Neutrophil (primary cell): Measurements from ENCODE around the gene FGF18.

Experiments
- H3K27ac ChIP-seq: fragments of 200-600 bp; sonication (generic); 2 replicates; pipeline ENCODE4 v1.5.1; 2016; ENCODE audit warnings: mild to moderate bottlenecking, moderate library complexity
- H3K27me3 ChIP-seq: fragments of 200-600 bp; sonication (generic); 2 replicates; pipeline ENCODE4 v1.6.0; 2016; ENCODE audit warnings: mild to moderate bottlenecking
- H3K36me3 ChIP-seq: fragments of 200-600 bp; sonication (generic); 2 replicates; pipeline ENCODE4 v1.5.1; 2017
- H3K4me1 ChIP-seq, 2 experiments: fragments of 200-600 bp in 1 of 2; sonication (generic) in 1 of 2; 1 replicate in 1 of 2; 2 replicates in 1 of 2; pipeline versions ENCODE4 v1.5.1 to v1.6.1; 2013 to 2016; ENCODE audit warnings: low read depth in 1 of 2, low read length in 1 of 2, mild to moderate bottlenecking in 1 of 2, moderate library complexity in 1 of 2; ENCODE audit not compliant: control insufficient read depth in 1 of 2, insufficient read depth in 1 of 2
- H3K4me3 ChIP-seq, 2 experiments: fragments of 200-600 bp in 1 of 2; sonication (generic) in 1 of 2; 1 replicate in 1 of 2; 2 replicates in 1 of 2; pipeline ENCODE4 v1.5.1; 2013 to 2016; ENCODE audit warnings: low read depth in 1 of 2, low read length in 1 of 2, mild to moderate bottlenecking in 1 of 2, moderate library complexity in 1 of 2
- H3K9me3 ChIP-seq: fragments of 200-600 bp; sonication (generic); 2 replicates; pipeline ENCODE4 v1.5.1; 2016
- TF ChIP-seq, protein P1 (sequence below): fragments of 200-600 bp; sonication (generic); IDR thresholded peaks from 2 replicates; pipeline ENCODE4 v1.5.1; 2016; ENCODE audit warnings: antibody characterized with exemption

Gene FGF18

DNA sequence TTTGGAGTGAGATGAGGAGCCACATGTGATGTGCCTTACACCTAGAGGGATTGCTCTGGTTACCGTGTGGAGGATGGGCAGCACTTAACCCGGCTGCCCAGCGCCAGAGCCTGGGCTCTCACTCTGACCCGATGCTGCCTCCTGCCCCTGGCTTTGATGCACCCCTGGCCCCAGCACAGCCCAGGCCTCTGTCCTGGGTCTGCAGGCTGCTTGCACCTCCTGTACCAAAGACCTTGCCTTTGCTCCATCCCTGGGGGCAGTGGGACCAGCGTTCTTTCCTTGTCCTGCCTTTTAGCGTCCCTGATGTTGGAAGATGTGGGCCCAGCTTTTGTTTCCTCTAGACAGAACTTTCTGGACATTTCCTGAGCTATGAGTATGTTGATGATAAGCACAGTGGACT is 40.4 kb downstream of the FGF18 start:
- H3K4me3 ChIP-seq, result no peak overlapping the region
- H3K4me1 ChIP-seq, result no peaks in the 10 kb centered on the region
- no peak overlapping the region for H3K27ac ChIP-seq
- H3K27me3 ChIP-seq, result peaks cover 40% of the 10 kb centered on the region
- no peaks in the 10 kb centered on the region for H3K36me3 ChIP-seq
- no peaks in the 10 kb centered on the region for H3K9me3 ChIP-seq
- TF ChIP-seq, protein P1, sequence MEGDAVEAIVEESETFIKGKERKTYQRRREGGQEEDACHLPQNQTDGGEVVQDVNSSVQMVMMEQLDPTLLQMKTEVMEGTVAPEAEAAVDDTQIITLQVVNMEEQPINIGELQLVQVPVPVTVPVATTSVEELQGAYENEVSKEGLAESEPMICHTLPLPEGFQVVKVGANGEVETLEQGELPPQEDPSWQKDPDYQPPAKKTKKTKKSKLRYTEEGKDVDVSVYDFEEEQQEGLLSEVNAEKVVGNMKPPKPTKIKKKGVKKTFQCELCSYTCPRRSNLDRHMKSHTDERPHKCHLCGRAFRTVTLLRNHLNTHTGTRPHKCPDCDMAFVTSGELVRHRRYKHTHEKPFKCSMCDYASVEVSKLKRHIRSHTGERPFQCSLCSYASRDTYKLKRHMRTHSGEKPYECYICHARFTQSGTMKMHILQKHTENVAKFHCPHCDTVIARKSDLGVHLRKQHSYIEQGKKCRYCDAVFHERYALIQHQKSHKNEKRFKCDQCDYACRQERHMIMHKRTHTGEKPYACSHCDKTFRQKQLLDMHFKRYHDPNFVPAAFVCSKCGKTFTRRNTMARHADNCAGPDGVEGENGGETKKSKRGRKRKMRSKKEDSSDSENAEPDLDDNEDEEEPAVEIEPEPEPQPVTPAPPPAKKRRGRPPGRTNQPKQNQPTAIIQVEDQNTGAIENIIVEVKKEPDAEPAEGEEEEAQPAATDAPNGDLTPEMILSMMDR, result no peak

DNA sequence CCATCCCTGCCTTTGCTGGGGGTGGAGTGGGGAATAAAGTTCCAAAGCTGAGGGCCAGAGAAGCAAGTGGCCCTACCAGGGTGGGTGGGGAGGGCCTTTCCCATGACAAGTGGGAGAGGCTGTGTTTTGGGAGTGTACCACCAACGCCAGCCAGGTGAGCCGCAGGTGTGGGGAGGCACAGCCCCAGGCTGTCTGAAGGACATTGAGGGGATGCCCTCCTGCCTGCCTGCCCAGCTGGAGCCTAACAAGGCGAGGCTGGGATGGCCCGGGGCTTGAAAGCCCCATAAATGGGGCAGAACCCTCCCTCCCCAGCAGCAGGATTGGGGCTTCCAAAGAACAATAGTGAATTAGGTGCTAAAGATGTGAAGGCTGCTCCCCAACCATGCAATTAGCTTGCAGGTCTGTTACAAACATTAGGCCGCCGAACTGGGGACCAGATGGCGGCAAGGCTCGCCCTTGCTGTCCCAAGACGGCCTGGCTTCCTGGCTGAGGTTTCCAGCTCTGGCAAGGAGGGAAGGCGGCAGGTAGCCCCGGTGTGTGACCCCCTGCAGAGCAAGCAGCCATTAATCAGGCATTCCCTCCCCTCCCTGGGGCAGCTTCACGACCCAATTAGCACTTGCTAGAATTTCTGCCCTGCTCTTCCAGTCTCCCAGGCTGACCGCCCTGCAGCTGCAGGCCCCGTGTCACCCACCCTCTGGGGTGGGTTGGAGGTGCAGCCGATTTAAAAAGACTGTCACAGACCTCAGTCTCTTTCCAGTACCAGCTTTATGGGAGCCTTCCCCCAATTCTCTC is 42.9 kb downstream of the FGF18 start:
- no peaks in the 10 kb centered on the region for H3K36me3 ChIP-seq
- TF ChIP-seq, protein P1, result no peak
- H3K4me1 ChIP-seq, result no peaks in the 10 kb centered on the region
- no peak overlapping the region for H3K27ac ChIP-seq
- no peak overlapping the region for H3K4me3 ChIP-seq
- H3K9me3 ChIP-seq, result no peaks in the 10 kb centered on the region
- H3K27me3 ChIP-seq, result peaks cover 31% of the 10 kb centered on the region

DNA sequence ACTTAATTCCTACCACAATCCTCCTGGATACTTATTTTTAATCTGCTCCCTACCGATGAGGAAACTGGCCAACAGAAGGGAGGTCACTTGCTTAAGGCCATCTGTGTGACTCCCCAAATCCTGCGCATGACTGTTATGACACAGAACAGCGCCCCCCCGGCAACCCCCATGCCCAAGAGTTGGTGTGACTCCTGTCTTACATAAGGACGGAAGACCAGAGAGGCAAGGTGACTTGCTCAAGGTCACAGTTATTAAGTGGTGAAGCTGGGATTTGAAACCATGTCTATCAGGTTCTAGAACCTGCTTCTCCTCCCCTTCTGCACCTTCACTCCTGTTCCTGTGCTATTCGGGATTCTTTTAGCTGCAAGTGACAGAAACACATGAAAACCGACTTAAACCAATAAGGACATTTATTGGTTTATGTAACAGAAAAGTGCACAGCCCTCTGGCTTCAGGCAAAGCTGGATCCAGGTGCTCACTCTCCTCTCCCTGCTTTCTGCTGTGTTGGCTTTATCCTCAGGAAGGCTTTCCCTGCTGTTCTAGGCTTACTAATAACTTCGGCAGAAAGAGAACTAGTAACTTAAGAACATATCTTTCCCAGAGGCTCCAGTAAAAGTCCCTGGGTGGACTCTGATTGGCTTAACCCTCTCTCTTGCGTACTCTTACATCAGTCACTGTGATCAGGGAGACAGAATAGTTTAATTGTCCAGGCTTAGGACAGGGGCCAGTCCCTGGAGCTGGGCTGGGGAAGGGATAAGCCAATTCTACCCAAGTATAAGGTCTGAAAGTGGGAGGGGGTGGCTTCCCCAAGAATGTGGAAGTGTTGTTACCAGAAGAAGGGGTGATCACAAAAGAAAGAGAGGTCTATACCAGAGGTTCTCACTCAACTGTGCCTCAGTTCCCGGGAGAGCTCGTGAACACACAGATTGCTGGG is 43.7 kb downstream of the FGF18 start:
- no peaks in the 10 kb centered on the region for H3K36me3 ChIP-seq
- H3K9me3 ChIP-seq, result no peaks in the 10 kb centered on the region
- H3K4me1 ChIP-seq, result no peaks in the 10 kb centered on the region
- peaks cover 27% of the 10 kb centered on the region for H3K27me3 ChIP-seq
- TF ChIP-seq, protein P1, result no peak
- H3K27ac ChIP-seq, result no peak overlapping the region
- no peak overlapping the region for H3K4me3 ChIP-seq

DNA sequence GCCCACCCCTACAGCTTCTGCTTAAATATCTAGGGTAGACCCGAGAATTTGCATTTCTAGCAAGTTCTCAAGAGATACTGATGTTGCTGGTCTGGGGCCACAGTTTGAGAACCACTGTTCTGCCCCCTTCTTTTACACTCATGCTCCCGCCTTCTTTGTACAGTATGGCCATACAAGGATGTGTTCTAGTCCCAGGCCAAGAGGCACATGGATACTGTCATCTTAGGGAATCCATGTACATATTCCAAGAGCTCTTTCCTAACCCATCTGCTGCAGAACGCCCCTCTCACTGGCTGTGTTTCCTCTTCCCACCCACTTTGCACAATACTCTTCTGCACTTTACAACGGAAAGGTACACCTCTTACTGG is 44.4 kb downstream of the FGF18 start:
- no peaks in the 10 kb centered on the region for H3K9me3 ChIP-seq
- H3K36me3 ChIP-seq, result no peaks in the 10 kb centered on the region
- H3K4me1 ChIP-seq, result no peaks in the 10 kb centered on the region
- TF ChIP-seq, protein P1, result no peak
- peaks cover 23% of the 10 kb centered on the region for H3K27me3 ChIP-seq
- no peak overlapping the region for H3K4me3 ChIP-seq
- H3K27ac ChIP-seq, result no peak overlapping the region

DNA sequence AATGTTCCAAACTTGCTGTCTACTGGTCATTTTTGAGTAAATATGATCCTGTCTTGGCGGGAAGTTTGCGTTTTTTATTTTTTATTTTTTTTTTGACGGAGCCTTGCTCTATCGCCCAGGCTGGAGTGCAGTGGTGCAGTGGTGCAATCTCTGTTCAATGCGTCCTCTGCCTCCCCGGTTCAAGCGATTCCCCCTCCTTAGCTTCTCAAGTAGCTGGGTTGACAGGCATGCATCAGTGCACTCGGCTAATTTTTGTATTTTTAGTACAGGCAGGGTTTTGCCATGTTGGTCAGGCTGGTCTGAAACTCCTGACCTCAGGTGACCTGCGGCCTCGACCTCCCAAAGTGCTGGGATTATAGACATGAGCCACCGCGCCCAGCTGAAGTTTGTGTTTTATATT is 45.4 kb downstream of the FGF18 start:
- Histone ChIP-seq H3K9me3 (no peaks in the 10 kb centered on the region), H3K4me3 (no peak overlapping the region), H3K4me1 (no peaks in the 10 kb centered on the region), H3K27ac (no peak overlapping the region), H3K36me3 (no peaks in the 10 kb centered on the region), H3K27me3 (peaks cover 14% of the 10 kb centered on the region)
- TF ChIP-seq, protein P1, result no peak
